GM12878 (cell line): Measurements from ENCODE around the gene DLEC1. TPM values are rescaled to one million over a fixed set of nuclear protein-coding genes. Genes with fewer than 3 reads are reported as not detected.
A peak's percentile ranks its signal among the peaks of the same experiment; 100 is the strongest.

Experiments
- ATAC-seq: fragments of 200-7000 bp; cut with Tn5 transposase; 3 replicates; pipeline ENCODE4 v1.9.1; 2020; ENCODE audit warnings: mild to moderate bottlenecking, moderate library complexity
- BruUV-seq: library from RNA; stranded (reverse); fragments of 400-500 nt; replicated peaks from 2 replicates; lab custom pipeline; 2021; lab: Mats Ljungman, UMichigan
- CTCF ChIA-PET: fragments of 300-600 bp; sonication (Branson Sonifier 250); formaldehyde crosslinking; extraction: SDS; loops from one replicate; lab custom pipeline; 2021; ENCODE audit warnings: inconsistent platforms; lab: Yijun Ruan, JAX
- POLR2A ChIA-PET: fragments of 350-600 bp; formaldehyde crosslinking; extraction: SDS; loops from one replicate; lab custom pipeline; 2021; ENCODE audit warnings: inconsistent platforms; lab: Charles Lee
- RAD21 ChIA-PET: fragments of 300-600 bp; sonication (Branson Sonifier 250); formaldehyde crosslinking; loops from one replicate; lab custom pipeline; 2023; ENCODE audit warnings: antibody characterized with exemption; ENCODE audit not compliant: unreplicated experiment; lab: Charles Lee
- SMC1A ChIA-PET: fragments of 300-600 bp; sonication (Branson Sonifier 250); formaldehyde crosslinking; loops from one replicate; lab custom pipeline; 2023; ENCODE audit not compliant: unreplicated experiment, uncharacterized antibody; lab: Charles Lee
- DNase-seq: peaks from one replicate; pipeline ENCODE4 v3.0.0-alpha.2; 2011; ENCODE audit warnings: low read depth, low spot score
- FAIRE-seq: peaks from 3 replicates; lab custom pipeline; 2011; peaks lifted over from hg19 to GRCh38; lab: Jason Lieb, UNC
- H2AFZ ChIP-seq: 2 replicates; pipeline ENCODE4 v1.6.0; 2011; ENCODE audit warnings: low read depth, low read length, control low read depth; ENCODE audit not compliant: control insufficient read depth
- H3K27ac ChIP-seq: 2 replicates; pipeline ENCODE4 v1.5.1; 2011; ENCODE audit warnings: control low read depth; ENCODE audit not compliant: control insufficient read depth, insufficient read depth
- H3K27me3 ChIP-seq, 2 experiments: replicated peaks in 1 of 2; 2 replicates each; pipeline versions ENCODE4 v1.6.0 to v1.6.1; 2011; ENCODE audit warnings: low read length in 1 of 2; ENCODE audit not compliant: control insufficient read depth in 2 of 2, insufficient read depth in 2 of 2
- H3K36me3 ChIP-seq, 2 experiments: 2 replicates each; pipeline ENCODE4 v1.5.1; 2011; ENCODE audit warnings: low read length in 1 of 2; ENCODE audit not compliant: control insufficient read depth in 2 of 2, insufficient read depth in 2 of 2
- H3K4me1 ChIP-seq: 2 replicates; pipeline ENCODE4 v1.6.1; 2011; ENCODE audit warnings: mild to moderate bottlenecking, low read length, moderate library complexity, mixed read lengths; ENCODE audit not compliant: control insufficient read depth, insufficient read depth
- H3K4me2 ChIP-seq: 2 replicates; pipeline ENCODE4 v1.6.0; 2011; ENCODE audit warnings: control low read depth; ENCODE audit not compliant: control insufficient read depth, insufficient read depth
- H3K4me3 ChIP-seq: fragments of 200-600 bp; sonication (generic); 2 replicates; pipeline ENCODE4 v1.5.1; 2016
- H3K79me2 ChIP-seq: 2 replicates; pipeline ENCODE4 v1.6.0; 2011; ENCODE audit warnings: low read length; ENCODE audit not compliant: control insufficient read depth, insufficient read depth
- H3K9ac ChIP-seq: 2 replicates; pipeline ENCODE4 v1.8.0; 2011; ENCODE audit warnings: low read length, control low read depth, mixed read lengths; ENCODE audit not compliant: control insufficient read depth, insufficient read depth
- H3K9me3 ChIP-seq: replicated peaks from 3 replicates; pipeline ENCODE4 v1.5.1; 2011; ENCODE audit warnings: mild to moderate bottlenecking, low read length; ENCODE audit not compliant: control insufficient read depth, insufficient read depth
- H4K20me1 ChIP-seq: 2 replicates; pipeline ENCODE4 v1.6.0; 2011; ENCODE audit not compliant: control insufficient read depth, insufficient read depth
- BACH1 ChIP-seq: fragments of 450-650 bp; IDR thresholded peaks from 2 replicates; pipeline ENCODE4 v1.6.1; 2017; ENCODE audit warnings: mild to moderate bottlenecking, borderline replicate concordance
- CHD2 ChIP-seq: IDR thresholded peaks from 2 replicates; pipeline ENCODE4 v1.6.1; 2011; ENCODE audit warnings: low read depth, low read length, improper control_type of control experiment, borderline replicate concordance
- FOXM1 ChIP-seq: IDR thresholded peaks from 2 replicates; pipeline ENCODE4 v1.6.1; 2012; ENCODE audit warnings: low read depth, mild to moderate bottlenecking, inconsistent platforms, low read length, moderate library complexity
- IKZF1 ChIP-seq: fragments of 450-650 bp; conservative IDR thresholded peaks from 2 replicates; pipeline ENCODE4 v1.6.1; 2017; ENCODE audit warnings: antibody characterized with exemption, mild to moderate bottlenecking
- MEF2B ChIP-seq: fragments of 450-650 bp; IDR thresholded peaks from 2 replicates; pipeline ENCODE4 v1.6.1; 2018; ENCODE audit warnings: mild to moderate bottlenecking, moderate library complexity; ENCODE audit not compliant: partially characterized antibody, poor library complexity, severe bottlenecking
- NBN ChIP-seq: fragments of 450-650 bp; IDR thresholded peaks from 2 replicates; pipeline ENCODE4 v1.6.1; 2016
- POU2F2 ChIP-seq: IDR thresholded peaks from 3 replicates; pipeline ENCODE4 v1.6.1; 2011; ENCODE audit warnings: low read depth, mild to moderate bottlenecking, low read length, borderline replicate concordance
- SMAD1 ChIP-seq: fragments of 450-650 bp; IDR thresholded peaks from 2 replicates; pipeline ENCODE4 v1.6.1; 2018; ENCODE audit warnings: mild to moderate bottlenecking, low read depth; ENCODE audit not compliant: partially characterized antibody
- WGBS: methylation state at CpG from one replicate; pipeline ENCODE4 v1.1.6; 2016; ENCODE audit warnings: low lambda C conversion rate; ENCODE audit not compliant: insufficient replicate concordance, insufficient coverage; ENCODE audit errors: missing lambda C conversion rate; 5-methylcytosine and 5-hydroxymethylcytosine counted together
- in situ Hi-C: fragments of 300-500 bp; cut with MboI; formaldehyde crosslinking; loops from 9 replicates; pipeline ENCODE4 v1.14.3; 2018; ENCODE audit warnings: mixed read lengths
- intact Hi-C: fragments of 100-400 bp; cut with micrococcal nuclease; formaldehyde crosslinking; loops from one replicate; pipeline ENCODE4 v1.14.2; 2022; ENCODE audit not compliant: unreplicated experiment
- polyA plus RNA-seq, 11 experiments: library from polyadenylated mRNA; depleted of rRNA in 4 of 11; unstranded in 6 of 11; stranded (reverse) in 5 of 11; fragments of >200 nt; fragmentation: Nextera tagmentation in 4 of 11; fragmentation: Illumina TruSeq in 1 of 11; extraction: Ambion mirVana in 4 of 11; extraction: Trizol in 1 of 11; gene quantifications; 1 replicate in 1 of 11; 2 replicates in 10 of 11; pipeline versions ENCODE4 v1.2.1 to v1.2.3, GENCODE V29; 2011 to 2016; ENCODE audit warnings: inconsistent platforms in 2 of 11, missing spikeins in 2 of 11, low read depth in 1 of 11
- total RNA-seq, 4 experiments: library from RNA; depleted of rRNA in 3 of 4; stranded (reverse); fragments of >200 nt in 3 of 4; fragmentation: Illumina TruSeq in 1 of 4; extraction: Trizol in 1 of 4; gene quantifications; 2 replicates each; pipeline versions ENCODE4 v1.2.1 to v1.2.3, GENCODE V29; 2013 to 2021
- TF ChIP-seq, protein P1 (sequence below): fragments of 450-650 bp; IDR thresholded peaks from 2 replicates; pipeline ENCODE4 v1.6.1; 2017; ENCODE audit warnings: mild to moderate bottlenecking, low read depth, inconsistent platforms; ENCODE audit not compliant: poor library complexity, severe bottlenecking

DLEC1 gene
- total and polyA plus RNA-seq, 10 of the 15 experiments (the other 5 are each of a cell fraction or from before 2014, with no cell fraction given) = 0.03 to 0.29 (median 0.07) TPM; not detected in 3

DNA sequence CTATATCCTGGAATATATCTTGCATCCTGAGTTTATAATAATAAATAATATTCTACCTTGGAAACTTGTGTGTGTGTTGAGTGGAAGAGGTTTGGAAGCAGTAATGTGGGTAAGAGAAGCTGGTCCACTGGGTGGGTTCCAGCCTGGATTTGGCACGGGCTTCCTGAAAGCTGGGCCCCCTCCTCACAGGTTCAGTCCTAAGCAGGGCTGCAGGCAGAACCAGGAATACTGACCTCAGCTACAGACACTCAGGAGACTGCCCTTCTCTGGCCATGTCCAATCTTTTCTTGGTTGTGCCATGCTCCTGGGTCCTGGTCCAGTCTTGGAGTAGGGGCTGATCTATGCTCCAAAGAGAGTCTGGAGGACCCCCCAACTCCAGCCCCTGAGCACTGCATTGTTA is 104.0 kb downstream of the DLEC1 start:
- Histone ChIP-seq H3K27me3 (no peaks in the 10 kb centered on the region), H3K36me3 (peaks cover 0 to 15% of the 10 kb centered on the region in 2 experiments; a peak in 1 of 4 replicates), H2AFZ (no peak overlapping the region), H3K4me2 (no peak overlapping the region; the same call in 1 of the 2 replicates), H3K9ac (no peak overlapping the region), H3K79me2 (peaks cover 36% of the 10 kb centered on the region), H4K20me1 (no peaks in the 10 kb centered on the region), H3K9me3 (peaks cover 9% of the 10 kb centered on the region; the same call in 2 of the 3 replicates), H3K27ac (no peak overlapping the region), H3K4me1 (peaks cover 28% of the 10 kb centered on the region), H3K4me3 (no peak overlapping the region)
- 100% methylated on average over 1 of the region's 1 CpG for WGBS
- RAD21 ChIA-PET = interaction anchor here (2.0 kb wide), 1 partner anchor 22 kb away, joined by 15 read pairs; the partner anchor contains the start of gene OXSR1
- POLR2A ChIA-PET = interaction anchor here (0.8 to 8.8 kb wide), 3 partner anchors 11 to 22 kb away, joined by 4 to 146 read pairs (median 48); partner anchors contain the start of gene OXSR1
- ATAC-seq = no peak
- no TSS peak for BruUV-seq
- TF ChIP-seq CHD2 = no peak
- TF ChIP-seq BACH1 = no peak
- no peak for FAIRE-seq
- CTCF ChIA-PET = interaction anchor here (0.7 to 8.2 kb wide), 6 partner anchors 11 to 201 kb away, joined by 3 to 74 read pairs (median 4); partner anchors contain the start of gene OXSR1
- DNase-seq = no peak
- SMC1A ChIA-PET = interaction anchor here (2.5 to 8.2 kb wide), 3 partner anchors 12 to 68 kb away, joined by 13 to 92 read pairs (median 89); partner anchors contain the start of gene OXSR1
- in situ Hi-C loops (no loop called here), intact Hi-C loops (no loop called here)

DNA sequence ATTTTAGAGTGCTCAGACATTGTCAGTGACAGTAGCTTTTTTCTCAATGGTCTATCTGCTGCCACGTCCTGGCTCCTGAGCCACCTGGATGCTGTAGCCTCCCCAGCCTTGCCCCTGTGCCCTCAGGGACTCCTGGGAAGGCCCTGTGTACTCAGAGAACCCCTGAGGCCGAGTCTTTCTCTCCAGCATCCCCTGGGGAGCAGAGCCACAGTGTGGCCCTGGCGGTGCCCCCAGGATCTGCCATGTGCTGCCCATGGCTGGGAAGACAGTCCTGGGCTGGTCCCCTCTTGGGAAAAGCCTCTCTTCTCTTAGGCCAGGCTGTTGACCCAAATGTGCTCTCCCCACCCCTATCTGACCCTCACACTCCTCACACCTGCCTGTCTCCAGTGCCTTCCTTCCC is 104.5 kb downstream of the DLEC1 start:
- no TSS peak for BruUV-seq
- peaks cover 25% of the 10 kb centered on the region for H3K4me1 ChIP-seq
- no peak overlapping the region for H3K9ac ChIP-seq
- DNase-seq = no peak
- 40% methylated on average over 3 of the region's 3 CpGs for WGBS
- TF ChIP-seq SMAD1 = no peak
- no peak for TF ChIP-seq FOXM1
- TF ChIP-seq IKZF1 = 0 out of 2 replicates have a peak, but pooled peaks have one; percentile 14
- TF ChIP-seq POU2F2 = no peak
- TF ChIP-seq MEF2B = peak; percentile 26
- no peak for TF ChIP-seq NBN
- TF ChIP-seq, protein P1, sequence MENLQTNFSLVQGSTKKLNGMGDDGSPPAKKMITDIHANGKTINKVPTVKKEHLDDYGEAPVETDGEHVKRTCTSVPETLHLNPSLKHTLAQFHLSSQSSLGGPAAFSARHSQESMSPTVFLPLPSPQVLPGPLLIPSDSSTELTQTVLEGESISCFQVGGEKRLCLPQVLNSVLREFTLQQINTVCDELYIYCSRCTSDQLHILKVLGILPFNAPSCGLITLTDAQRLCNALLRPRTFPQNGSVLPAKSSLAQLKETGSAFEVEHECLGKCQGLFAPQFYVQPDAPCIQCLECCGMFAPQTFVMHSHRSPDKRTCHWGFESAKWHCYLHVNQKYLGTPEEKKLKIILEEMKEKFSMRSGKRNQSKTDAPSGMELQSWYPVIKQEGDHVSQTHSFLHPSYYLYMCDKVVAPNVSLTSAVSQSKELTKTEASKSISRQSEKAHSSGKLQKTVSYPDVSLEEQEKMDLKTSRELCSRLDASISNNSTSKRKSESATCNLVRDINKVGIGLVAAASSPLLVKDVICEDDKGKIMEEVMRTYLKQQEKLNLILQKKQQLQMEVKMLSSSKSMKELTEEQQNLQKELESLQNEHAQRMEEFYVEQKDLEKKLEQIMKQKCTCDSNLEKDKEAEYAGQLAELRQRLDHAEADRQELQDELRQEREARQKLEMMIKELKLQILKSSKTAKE = no peak
- ChIA-PET POLR2A (interaction anchor here (6.4 to 8.8 kb wide), 2 partner anchors 11 to 21 kb away, joined by 48 to 146 read pairs; partner anchors contain the start of gene OXSR1), RAD21 (interaction anchor here (2.0 kb wide), 1 partner anchor 21 kb away, joined by 15 read pairs; the partner anchor contains the start of gene OXSR1), SMC1A (interaction anchor here (2.5 to 8.2 kb wide), 3 partner anchors 11 to 67 kb away, joined by 13 to 92 read pairs (median 89); partner anchors contain the start of gene OXSR1), CTCF (interaction anchor here (0.9 to 8.2 kb wide), 3 partner anchors 12 to 27 kb away, joined by 3 to 74 read pairs (median 4); partner anchors contain the start of gene OXSR1)
- no peak overlapping the region for H3K27ac ChIP-seq
- H3K9me3 ChIP-seq = peaks cover 9% of the 10 kb centered on the region; the same call in 2 of the 3 replicates
- ATAC-seq = no peak
- no peaks in the 10 kb centered on the region for H4K20me1 ChIP-seq
- intact Hi-C loops (no loop called here), in situ Hi-C loops (no loop called here)
- peaks cover 30% of the 10 kb centered on the region for H3K79me2 ChIP-seq
- H3K4me3 ChIP-seq = no peak overlapping the region
- peaks cover 0 to 15% of the 10 kb centered on the region in 2 experiments; a peak in 1 of 4 replicates for H3K36me3 ChIP-seq
- no peak for FAIRE-seq
- H3K4me2 ChIP-seq = peak overlapping the region; percentile 39; the same call in 1 of the 2 replicates
- no peaks in the 10 kb centered on the region for H3K27me3 ChIP-seq
- H2AFZ ChIP-seq = no peak overlapping the region
